CD4-positive, alpha-beta T cell treated with Interleukin-12 subunit alpha and Interleukin-12 subunit beta, for 1 hour (primary cell): ENCODE measurements around the gene NFIX.

Source experiments
- DNase-seq: peaks from one replicate; pipeline ENCODE4 v3.0.0-alpha.2; 2020

Gene NFIX

DNA sequence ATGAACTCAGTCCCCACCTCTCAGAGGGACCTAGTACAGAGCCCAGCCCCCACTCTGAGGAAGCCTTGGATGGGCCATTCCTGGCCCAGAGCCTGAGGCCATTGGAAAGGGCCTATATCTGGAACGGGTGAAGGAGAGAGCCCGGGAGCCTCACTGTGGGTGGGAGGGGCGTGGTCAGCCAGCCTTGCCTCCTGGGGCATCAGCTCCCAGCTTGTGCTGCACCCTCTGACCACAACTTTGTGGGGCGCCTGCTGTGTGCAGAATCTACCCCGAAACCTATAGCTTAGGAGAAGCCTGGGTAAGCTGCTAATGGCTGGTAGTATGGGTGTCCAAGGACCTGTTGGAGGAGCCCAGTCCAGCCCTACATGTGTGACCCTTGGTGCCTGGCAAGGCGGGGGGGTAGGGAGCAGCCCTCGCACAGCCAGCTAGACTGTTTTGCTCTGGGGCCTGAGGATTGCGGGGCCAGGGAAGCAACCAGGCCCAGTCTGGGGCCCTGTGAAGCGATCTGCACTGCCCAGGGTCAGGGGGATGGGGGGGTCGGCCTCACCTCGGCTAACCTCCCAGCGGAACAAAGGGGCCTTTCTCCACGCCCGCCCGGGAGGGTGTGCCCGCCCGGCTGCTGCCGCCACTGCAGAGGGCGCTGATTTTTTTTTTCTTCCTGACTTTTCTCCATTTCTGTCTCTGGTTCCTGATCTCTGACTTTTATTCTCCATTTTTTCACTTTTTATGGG, 65.1 kb downstream of the NFIX start:
- no peak for DNase-seq

DNA sequence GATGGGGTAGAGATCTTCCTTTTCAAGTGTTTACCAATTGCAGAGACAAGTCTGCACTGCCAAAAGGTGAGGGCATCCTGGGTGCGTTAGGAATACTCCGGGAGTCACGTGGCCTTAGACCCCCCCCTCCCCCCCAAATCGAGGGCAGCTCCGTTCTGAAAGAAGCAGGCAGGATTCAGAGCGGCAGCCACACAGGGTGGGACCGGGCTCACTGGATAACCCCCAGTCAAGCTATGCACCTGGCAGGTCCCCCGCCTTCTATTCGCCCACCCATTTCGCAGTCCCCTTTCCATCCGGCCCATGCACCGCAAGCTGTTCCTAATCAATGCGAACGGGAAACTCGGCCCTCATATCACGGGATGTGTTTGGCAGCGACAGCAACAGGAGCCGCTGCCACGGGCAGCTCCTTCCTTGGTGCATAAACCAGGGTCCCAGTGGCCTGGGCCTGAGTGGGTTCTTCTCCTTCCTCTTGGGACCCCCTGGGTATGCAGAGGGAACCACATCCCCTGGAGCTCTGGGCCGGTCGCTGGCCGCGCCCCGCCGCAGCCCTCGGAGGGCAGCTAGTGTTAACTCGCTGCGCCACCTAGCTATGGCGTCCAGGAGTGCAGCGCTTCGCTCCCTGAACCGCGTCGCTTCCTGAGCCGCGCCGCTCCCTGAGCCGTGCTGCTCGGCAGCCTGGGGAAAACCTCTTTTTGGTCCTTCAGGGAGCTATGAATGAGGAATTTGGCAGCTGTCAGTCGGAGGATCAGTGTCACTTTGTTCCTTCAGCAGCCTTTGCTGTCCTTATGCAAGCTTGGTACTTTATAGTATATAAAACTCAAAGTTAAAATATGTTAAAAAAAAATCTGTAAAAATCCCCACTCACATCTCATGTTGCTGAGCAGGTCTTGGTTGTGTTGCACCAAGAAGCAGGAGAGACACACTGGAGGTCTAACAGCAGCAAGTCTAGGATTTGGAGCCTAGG, 66.0 kb downstream of the NFIX start:
- peak; percentile 75 for DNase-seq

DNA sequence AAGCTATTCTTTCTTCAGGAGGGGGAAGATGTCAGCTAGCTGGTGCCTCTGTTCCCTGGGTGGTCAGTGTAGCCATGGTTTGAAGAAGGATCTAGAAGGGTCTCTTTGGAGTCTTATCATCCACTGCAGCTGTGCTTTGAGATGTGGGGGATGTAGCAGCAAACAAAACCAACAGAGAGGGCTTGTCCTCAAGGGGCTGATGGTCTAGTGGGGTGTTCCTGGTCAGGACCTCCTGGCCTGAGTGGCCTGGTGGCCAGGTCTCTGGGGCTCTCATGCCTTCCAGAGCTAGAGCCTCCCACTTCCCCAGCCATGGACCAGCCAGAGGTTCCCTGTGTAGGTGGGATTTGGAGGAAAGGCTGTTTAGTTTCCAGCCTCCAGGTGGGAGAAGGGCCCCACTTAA, 67.0 kb downstream of the NFIX start:
- DNase-seq, result no peak

DNA sequence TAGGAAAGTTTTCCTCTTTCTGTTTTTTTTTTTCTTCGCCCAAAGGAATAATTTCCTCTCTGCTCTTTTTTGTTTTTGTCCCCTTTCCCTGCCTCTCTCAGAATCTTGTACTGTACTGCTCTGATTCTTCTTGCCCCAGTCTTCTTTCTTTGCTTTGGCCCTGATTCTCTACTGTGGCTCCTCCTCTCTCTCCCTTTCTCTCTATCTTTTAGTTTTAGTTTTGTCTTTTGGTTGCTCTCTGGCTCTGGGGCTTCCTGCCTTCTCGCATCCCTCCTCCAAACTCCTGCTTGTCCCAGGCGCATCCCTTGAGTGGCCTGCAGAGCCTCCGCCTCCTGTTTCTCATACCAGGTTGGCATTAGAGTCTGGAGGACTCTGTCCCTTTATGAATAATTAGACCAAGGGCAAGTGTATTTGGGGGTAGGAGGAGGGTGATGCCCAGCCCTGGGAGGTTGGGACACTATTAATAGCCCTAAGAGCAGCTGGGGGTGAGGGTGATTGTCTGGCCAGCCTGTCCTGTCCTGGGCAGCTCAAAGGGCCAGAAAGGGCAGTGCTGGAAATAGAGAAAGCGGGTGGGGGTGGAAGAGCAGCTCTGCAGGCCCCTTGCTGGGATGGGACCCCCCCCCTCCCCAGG, 68.3 kb downstream of the NFIX start:
- DNase-seq, result no peak

DNA sequence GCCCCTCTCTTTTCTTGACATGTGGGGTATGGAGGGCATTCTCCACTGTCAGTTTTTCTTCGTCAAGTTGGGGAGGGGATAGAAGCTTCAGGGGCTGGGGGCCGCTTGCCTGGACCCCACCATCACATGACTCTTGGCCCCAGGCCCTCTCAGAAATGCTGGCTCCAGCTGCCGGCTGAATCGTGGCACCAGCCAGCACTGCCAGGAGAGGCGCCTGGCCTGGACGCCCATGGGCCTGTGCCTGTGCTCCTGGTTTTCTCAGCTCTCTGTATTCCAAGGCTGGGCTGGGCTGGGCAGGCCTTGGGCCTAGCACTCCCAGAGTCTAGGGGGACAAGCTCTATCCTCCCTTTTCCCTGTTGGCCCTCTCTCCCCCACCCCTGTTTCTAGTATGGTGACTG, 68.8 kb downstream of the NFIX start:
- no peak for DNase-seq

DNA sequence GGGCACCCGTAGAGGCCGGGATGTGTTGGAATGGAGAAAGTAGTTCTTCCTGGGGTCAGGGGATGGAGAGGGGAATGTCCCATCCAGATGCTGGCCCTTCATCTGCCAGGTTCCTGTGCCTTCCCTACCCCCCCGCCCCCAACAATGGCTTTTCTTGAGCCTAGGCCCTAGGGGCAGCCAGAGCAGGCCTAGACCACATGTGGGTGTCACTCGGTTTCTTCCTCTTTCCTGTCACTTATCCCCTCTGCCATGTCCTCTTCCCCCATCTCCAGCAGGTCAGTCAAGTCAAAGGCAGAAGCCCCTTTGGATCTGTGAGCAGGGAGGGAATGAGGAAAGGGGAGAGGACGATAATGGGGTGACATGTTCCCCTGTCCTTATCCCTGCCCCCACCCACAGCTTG, 71.0 kb downstream of the NFIX start:
- no peak for DNase-seq

DNA sequence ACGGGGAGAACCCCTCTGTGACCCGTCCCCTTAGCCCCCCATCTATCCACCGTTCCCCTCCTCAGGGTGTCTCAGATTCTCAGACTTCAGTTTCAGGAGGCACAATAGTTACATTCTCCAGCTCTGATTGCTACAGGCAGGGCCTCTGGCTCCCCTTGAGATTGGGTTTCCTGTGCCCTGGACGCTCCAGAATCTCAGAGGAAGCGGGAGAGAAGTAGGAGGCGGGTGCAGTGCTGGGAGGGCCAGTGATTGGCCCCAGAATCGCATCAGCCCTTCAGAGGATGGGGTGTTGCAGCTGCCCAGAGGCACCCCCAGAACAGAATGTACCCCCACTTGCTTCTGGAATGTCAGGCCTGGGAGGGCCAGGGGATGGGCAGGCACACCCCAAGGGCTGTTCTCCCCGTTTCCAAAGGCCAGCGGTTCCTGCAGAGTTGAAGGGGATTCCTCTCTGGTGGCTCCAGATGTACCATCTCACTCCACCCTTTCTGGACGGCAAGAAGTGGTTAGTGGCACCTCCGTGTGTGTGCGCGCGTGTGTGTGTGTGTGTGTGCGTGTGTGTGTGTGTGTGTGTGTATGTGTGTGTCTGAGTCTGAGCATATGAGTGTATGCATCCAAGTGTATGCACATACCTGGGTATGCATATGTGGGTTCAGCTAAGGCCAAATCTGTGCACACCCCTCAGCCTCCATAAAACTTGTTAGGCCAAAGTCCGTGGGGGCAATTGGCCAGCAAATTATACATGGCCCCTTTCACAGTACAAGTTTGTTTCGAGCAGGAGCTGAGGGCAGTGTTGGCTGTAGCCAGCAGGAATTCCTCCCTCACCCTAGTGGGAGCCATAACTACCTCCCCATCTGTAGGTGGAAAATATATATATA, 71.9 kb downstream of the NFIX start:
- DNase-seq, result no peak

DNA sequence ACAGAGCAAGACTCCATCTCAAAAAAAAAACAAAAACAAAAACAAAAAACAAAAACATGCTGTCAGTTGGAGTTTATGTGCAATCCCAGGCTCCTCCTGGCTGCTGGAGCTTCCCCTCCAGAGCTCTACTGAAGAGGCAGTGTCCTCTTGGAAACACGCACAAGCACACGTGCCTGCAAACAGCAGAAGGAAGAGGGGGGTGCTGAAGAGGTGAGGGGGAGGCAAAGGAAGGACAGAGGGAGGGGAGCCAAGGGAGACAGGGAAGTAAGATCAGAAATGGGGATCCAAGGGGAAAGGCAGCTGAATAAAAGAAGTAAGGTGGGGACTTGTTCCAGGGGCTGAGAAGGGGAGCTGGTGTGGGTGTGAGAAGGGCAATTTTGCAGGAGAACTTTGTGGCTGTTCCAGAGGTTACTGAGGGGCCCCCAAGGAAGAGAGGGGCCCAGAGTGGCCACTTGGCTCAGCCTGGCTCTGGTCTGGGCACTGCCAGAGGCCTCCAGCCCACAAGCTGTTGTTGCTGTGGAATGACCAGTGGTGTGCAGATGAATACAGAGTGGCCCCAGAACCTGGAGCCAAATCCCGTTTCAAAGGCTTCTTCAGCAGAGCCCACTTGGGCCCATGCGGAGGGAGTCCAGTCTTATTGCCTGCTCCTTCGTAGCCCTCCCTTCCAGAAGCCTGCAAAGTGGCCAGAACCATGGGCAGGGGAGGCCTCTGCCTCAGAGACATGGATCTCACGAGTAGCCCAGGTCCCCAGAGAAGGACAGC, 73.0 kb downstream of the NFIX start:
- DNase-seq, result no peak

DNA sequence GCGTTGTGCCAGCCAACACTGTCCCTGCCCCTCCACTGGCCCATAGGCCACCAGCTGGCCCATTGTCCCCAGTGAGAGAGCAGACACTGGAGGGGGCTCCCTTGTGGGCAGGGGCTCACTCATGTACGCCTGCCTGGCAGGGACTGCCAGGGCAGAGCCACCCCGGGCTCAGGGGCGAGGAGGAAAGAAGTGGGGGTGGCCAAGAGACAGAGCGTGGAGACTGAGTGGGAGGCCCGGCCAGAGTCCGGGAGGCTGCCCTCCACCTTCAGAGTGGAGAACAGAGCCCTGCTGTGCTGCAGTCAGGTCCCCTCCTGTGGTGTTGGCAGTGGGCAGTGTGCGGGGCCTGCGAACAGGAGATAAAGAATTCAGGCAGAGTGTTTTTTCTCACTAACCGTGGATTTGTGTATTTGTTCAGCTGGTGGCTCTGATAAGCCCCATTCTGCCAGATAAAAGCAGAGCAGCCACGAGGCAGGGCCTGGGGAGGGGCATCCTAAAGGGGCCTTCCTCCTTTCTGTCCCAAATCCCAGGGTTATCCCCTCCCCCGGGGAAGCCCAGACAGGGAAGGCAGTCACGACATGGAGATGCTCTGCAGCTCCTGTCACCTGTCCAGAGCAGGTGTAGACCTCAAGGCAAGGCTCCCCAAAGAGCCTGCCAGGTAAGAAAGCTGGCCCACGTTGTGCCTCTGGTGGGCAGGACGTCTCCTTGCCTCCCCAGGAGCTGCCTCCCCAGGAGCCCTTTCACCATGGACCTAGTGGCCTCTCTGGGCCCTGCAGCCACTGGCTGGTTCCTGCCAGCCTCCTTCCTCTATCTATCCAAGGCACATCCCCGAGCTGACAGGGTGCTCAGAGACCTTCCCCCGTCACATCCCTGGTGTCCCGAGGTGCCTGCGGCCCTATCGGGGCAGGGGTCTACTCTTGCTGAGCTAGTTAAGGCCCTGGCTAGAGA, 74.4 kb downstream of the NFIX start:
- no peak for DNase-seq

DNA sequence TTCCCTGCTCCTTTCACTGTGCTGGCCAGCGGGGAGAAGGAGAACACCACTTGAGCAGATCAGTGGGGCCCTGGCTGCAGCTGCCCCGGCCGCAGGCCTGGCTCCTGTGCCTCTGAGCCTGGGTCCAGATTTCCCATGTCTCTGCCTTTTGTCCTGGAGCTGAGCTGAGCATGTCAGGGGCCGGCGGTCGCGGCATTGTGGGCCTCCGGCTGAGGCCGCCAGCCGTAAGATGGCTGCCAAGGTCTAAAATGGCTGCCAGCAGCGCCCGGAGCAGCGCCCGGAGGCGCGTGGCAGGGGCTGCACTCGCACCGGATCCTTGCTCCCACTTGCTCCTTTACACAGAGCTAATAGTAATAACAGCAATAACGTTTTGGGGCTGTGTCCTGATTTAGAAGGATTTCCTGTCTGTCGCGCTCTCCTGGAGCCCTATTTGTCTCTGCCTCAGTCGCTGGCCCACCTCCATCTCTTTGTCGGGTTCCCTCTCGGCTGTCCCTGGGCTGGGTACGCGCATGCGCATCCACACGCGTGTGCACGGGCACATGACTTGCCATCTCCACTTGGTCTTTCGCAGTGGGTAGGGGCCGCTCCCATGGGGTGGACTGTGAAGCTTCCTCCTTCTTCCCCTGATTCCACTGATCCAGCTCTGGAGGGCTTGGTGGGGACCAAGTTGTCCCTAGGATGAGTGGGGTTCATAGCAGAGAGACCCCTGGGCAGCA, 75.3 kb downstream of the NFIX start:
- no peak for DNase-seq

DNA sequence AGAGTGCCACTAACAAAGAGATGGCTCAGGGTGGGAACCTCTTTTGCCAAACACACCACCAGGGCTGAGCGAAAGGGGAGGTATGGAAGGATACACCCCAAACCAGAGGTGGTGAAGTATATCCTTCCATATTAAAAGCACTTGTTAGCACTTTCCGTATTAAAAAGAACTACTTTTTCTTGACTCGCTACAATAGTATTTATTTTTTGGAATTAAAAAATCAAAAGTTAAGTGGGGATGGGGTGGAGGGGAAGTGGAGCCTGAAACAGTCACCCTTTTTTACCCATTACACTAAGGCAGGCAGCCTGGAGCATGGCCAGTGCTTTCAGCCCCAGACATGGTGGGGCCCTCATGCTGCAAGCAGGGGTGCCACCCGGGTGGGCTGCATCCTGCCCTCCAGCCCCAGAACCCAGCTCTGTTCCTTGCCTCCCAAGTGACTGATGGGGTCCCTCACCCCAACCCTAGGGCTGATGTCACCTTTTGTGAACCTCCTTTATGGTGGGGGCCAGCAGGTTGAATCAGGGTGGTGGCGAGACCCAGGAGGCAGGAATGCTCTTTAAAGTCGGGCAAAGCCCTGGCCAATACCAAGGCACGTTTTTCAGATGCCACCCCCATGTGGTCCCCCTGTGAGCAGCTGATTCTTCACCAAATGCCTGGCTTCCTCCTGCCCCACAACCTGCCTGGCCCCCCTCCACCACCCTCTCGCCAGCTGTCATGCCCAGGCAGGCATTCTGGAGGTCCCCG, 76.3 kb downstream of the NFIX start:
- DNase-seq, result no peak

DNA sequence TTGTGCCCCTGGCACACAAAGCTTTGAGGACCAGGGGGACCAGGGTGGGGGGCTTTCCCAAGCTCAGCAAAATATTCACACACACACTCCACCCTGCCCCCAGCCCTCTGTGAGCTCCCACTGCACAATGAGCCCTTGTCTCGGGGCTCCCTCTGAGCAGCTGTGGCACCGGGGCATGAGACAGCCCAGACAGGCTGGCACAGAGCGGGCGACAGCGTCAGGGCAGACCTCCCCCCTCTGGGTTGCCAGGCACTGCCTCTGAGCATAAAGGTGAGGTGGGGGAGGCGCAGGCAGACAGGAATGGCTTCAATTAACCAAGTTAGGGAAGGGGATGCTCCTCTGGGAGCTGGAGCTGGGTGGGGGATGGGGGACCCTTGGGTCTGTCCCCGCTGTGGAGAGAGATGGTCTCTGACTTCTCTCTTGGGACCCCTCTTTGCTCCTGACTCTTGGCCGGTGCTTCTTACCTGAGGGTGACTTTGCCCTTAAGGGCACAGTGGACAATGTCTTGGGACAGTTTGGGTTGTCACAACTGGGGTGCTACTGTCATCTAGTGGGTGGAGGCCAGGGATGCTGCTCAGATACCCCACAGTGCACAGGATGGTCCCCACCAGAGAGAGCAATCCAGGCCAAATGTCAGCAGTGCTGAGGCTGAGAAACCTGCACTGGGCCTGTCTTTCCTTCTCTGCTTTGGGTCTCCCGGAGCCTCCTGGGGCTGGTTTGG, 77.1 kb downstream of the NFIX start:
- DNase-seq, result no peak

DNA sequence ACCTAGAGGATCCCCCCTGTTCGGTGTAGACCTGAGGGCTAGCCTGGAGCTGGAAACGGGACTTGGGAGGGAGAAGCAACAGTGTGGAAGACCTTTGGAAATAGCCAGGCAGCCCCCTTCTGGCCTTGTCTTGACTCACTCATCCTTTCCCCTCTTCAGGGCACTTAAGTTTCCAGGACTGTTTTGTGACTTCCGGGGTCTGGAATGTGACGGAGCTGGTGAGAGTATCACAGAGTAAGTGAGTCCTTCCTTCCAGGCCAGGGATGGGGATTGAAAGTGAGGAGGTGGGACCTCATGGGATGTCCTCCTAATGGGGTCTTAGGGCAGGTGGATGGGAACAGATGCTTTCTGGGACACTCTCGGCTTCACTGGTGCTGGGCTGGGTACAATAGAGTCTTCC, 78.0 kb downstream of the NFIX start:
- DNase-seq, result no peak

DNA sequence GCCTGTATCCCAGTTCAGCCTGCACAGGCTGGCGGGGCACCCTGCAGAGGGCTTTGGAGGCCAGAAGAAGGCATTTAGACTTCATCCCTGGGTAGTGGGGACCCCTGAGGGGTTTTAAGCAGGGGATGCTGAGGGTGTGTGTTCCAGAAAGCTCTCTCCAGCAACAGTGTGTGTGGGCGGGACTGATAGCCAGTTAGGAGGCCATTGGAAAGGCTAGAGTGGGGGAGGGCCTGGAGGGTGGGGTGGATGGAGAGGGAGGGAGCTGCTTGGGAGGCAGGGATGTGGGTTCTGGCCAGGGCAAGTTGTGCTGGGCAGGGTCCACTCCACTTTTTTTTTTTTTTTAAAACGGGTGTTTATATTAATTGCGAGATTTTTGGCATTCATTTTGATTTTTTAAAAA, 79.1 kb downstream of the NFIX start:
- DNase-seq, result no peak

DNA sequence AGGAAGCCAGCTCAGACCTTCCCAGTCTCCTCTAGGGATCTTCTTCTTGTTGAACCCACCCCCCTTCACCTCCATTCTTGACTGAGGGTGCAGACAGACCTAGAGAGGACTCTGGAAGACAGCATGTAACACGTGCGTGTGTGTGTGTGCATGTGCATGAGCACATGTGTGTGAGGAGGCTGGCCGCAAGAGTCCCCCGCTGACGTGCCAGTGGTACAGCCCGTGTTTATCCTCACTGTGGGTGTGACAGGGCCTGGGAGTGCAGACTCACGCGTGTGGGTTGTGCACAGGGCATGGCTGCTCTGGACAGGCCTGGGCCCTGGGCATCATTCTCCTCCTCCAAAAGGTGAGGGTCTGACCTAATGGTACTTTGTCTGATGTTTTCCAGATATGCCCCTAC, 81.0 kb downstream of the NFIX start:
- DNase-seq, result no peak

DNA sequence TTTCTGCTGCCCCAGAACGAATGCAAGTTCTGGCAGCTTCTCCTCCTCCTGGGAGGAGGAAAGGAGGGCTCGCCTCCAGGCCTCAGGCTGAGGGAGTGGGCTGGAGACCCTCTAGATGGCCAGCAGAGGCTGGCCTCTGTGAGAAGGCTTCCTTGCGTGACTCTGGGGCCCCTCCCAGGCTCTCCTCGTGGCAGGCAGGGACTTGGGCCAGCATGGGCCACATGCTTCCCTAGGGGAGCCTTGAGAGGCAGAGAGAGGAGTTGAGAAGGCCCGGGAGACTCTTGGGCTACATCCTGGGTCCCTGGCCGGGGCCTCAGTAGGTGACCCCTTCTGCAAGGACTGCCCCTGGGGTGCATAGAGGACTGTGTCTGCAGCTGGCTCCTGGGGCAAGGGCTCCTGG, 81.5 kb downstream of the NFIX start:
- DNase-seq, result no peak

DNA sequence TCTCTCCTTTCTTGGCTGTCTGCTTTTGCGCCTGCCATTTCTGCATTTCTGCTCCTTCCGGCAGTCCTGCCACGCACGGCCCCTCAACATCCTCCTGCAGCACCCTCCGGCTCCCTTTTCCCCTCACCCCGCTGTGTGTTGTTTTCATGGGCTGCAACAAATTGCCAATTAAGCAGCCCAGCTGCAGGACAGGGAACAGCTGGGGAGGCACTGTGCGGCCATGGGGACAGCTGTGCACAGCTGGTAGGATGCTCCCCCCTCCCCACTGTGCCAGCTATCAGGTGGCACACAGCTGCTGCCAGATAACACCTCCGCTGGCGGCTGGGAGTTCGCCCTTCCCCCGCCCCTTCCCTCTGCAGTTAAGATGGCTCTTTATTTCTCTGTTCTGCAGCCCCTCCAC, 82.0 kb downstream of the NFIX start:
- no peak for DNase-seq

DNA sequence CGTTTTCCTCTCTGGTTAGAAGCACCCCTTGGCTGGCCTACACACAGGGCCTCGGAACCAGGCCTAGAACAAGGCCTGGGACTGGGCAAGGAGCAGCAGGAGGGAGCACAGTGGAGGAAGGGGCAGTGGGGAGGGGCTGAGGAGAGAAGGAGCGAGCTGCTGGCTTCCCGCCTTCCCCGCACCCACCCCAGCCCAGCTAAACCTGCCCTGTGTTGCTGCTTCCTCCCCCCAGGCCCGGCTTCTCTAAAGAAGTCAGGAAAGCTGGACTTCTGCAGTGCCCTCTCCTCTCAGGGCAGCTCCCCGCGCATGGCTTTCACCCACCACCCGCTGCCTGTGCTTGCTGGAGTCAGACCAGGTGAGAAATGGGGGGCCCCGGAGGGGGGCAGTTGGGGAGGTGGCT, 83.1 kb downstream of the NFIX start:
- no peak for DNase-seq
